OCI-LY1 (cell line): ENCODE results near the gene KRTAP10-3.

Source experiments
- H2AFZ ChIP-seq: fragments of 200-600 bp; sonication (generic), shearing (Covaris generic); 2 replicates; pipeline ENCODE4 v1.6.0; 2014; ENCODE audit warnings: antibody characterized with exemption, mild to moderate bottlenecking, low read length
- H3F3A ChIP-seq: fragments of 200-600 bp; sonication (generic), shearing (Covaris generic); 2 replicates; pipeline ENCODE4 v1.6.0; 2014; ENCODE audit warnings: mild to moderate bottlenecking, antibody characterized with exemption, low read length, moderate library complexity; ENCODE audit not compliant: insufficient read depth
- H3K27ac ChIP-seq: fragments of 200-600 bp; sonication (generic); 2 replicates; pipeline ENCODE4 v1.5.1; 2014; ENCODE audit warnings: low read length, mixed run types, mild to moderate bottlenecking, low read depth; ENCODE audit not compliant: poor library complexity, severe bottlenecking
- H3K27me3 ChIP-seq: fragments of 200-600 bp; sonication (generic); 2 replicates; pipeline ENCODE4 v1.6.0; 2014; ENCODE audit warnings: antibody characterized with exemption, mild to moderate bottlenecking, low read length, moderate library complexity; ENCODE audit not compliant: insufficient read depth
- H3K36me3 ChIP-seq: fragments of 200-600 bp; sonication (generic); 2 replicates; pipeline ENCODE4 v1.6.1; 2014; ENCODE audit warnings: mild to moderate bottlenecking, antibody characterized with exemption, low read length, moderate library complexity, mixed read lengths; ENCODE audit not compliant: insufficient read depth
- H3K4me1 ChIP-seq: fragments of 200-600 bp; sonication (generic); 2 replicates; pipeline ENCODE4 v1.5.1; 2014; ENCODE audit warnings: mild to moderate bottlenecking, low read length, moderate library complexity; ENCODE audit not compliant: insufficient read depth, severe bottlenecking
- H3K4me2 ChIP-seq: fragments of 200-600 bp; sonication (generic), shearing (Covaris generic); 2 replicates; pipeline ENCODE4 v1.6.1; 2014; ENCODE audit warnings: low read length
- H3K4me3 ChIP-seq: fragments of 200-600 bp; sonication (generic); 2 replicates; pipeline ENCODE4 v1.5.1; 2014; ENCODE audit warnings: low read length, low read depth, mild to moderate bottlenecking, mixed read lengths; ENCODE audit not compliant: poor library complexity, severe bottlenecking
- H3K79me2 ChIP-seq: fragments of 200-600 bp; shearing (Covaris generic); 2 replicates; pipeline ENCODE4 v1.6.1; 2016; ENCODE audit warnings: mixed run types, low read length, mixed read lengths; ENCODE audit not compliant: insufficient read depth
- H3K9ac ChIP-seq: fragments of 200-600 bp; sonication (generic), shearing (Covaris generic); 2 replicates; pipeline ENCODE4 v1.6.1; 2014; ENCODE audit warnings: mild to moderate bottlenecking, low read length, mixed read lengths
- H3K9me2 ChIP-seq: fragments of 200-600 bp; sonication (generic), shearing (Covaris generic); 2 replicates; pipeline ENCODE4 v1.6.1; 2014; ENCODE audit warnings: low read depth, mild to moderate bottlenecking, low read length, mixed read lengths
- H3K9me3 ChIP-seq: fragments of 200-600 bp; shearing (Covaris generic); 2 replicates; pipeline ENCODE4 v1.6.1; 2014; ENCODE audit warnings: low read length, mixed read lengths
- H4K20me1 ChIP-seq: fragments of 200-600 bp; sonication (generic), shearing (Covaris generic); 2 replicates; pipeline ENCODE4 v1.6.0; 2016; ENCODE audit warnings: mild to moderate bottlenecking, low read length; ENCODE audit not compliant: insufficient read depth
- EZH2 ChIP-seq: fragments of 200-600 bp; sonication (generic), shearing (Covaris generic); IDR thresholded peaks from 2 replicates; pipeline ENCODE4 v1.8.0; 2017; ENCODE audit warnings: borderline replicate concordance, mixed run types, mild to moderate bottlenecking, antibody characterized with exemption, low read length, moderate library complexity, mixed read lengths
- TF ChIP-seq, protein P1 (sequence below): fragments of 200-600 bp; sonication (generic), shearing (Covaris generic); IDR thresholded peaks from 2 replicates; pipeline ENCODE4 v1.5.1; 2017; ENCODE audit warnings: mild to moderate bottlenecking, antibody characterized with exemption, low read length, moderate library complexity, mixed read lengths

Gene KRTAP10-3

GRCh38 chr21:44567481-44568171, 9.0 kb upstream of the KRTAP10-3 start:
- Histone ChIP-seq H3K36me3 (no peaks in the 10 kb centered on the region), H3K27me3 (peaks cover 8% of the 10 kb centered on the region; the same call in 1 of the 2 replicates)
- no peak for TF ChIP-seq EZH2
- TF ChIP-seq, protein P1, sequence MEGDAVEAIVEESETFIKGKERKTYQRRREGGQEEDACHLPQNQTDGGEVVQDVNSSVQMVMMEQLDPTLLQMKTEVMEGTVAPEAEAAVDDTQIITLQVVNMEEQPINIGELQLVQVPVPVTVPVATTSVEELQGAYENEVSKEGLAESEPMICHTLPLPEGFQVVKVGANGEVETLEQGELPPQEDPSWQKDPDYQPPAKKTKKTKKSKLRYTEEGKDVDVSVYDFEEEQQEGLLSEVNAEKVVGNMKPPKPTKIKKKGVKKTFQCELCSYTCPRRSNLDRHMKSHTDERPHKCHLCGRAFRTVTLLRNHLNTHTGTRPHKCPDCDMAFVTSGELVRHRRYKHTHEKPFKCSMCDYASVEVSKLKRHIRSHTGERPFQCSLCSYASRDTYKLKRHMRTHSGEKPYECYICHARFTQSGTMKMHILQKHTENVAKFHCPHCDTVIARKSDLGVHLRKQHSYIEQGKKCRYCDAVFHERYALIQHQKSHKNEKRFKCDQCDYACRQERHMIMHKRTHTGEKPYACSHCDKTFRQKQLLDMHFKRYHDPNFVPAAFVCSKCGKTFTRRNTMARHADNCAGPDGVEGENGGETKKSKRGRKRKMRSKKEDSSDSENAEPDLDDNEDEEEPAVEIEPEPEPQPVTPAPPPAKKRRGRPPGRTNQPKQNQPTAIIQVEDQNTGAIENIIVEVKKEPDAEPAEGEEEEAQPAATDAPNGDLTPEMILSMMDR = no peak

DNA sequence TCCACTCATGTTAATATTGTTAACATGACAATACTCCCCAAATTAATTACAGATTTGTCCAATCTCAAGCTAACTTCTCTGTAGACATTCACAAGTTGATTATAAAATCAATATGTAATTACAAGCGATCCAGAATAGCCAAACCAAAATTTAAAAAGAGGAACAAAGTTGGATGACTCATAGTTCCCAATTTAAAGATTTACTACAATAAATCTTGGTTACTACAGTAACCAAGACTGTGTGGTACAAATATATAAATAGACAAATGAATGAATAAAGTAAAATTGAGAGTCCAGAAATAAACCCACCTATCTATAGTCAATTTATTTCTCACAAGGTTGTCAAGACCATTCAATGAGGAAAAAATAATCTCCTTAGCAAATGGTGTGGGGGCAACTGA, 7.8 kb upstream of the KRTAP10-3 start:
- Histone ChIP-seq H3K4me1 (no peaks in the 10 kb centered on the region), H3K4me3 (no peak overlapping the region), H3K9ac (no peak overlapping the region), H2AFZ (no peak overlapping the region), H3K4me2 (no peak overlapping the region), H3F3A (no peaks in the 10 kb centered on the region), H3K9me3 (no peaks in the 10 kb centered on the region), H3K27ac (no peak overlapping the region), H4K20me1 (no peaks in the 10 kb centered on the region), H3K9me2 (no peaks in the 10 kb centered on the region), H3K36me3 (no peaks in the 10 kb centered on the region), H3K79me2 (no peaks in the 10 kb centered on the region), H3K27me3 (peaks cover 8% of the 10 kb centered on the region; the same call in 1 of the 2 replicates)
- TF ChIP-seq, protein P1 = no peak
- TF ChIP-seq EZH2 = no peak

More at GRCh38 chr21:44567481-44568171, 9.0 kb upstream of the KRTAP10-3 start:
- H3K4me3 ChIP-seq = no peak overlapping the region
- H3K79me2 ChIP-seq = no peaks in the 10 kb centered on the region
- H3K4me2 ChIP-seq = no peak overlapping the region
- H2AFZ ChIP-seq = no peak overlapping the region
- H4K20me1 ChIP-seq = no peaks in the 10 kb centered on the region
- H3K27ac ChIP-seq = no peak overlapping the region
- no peaks in the 10 kb centered on the region for H3F3A ChIP-seq
- no peaks in the 10 kb centered on the region for H3K9me2 ChIP-seq
- no peak overlapping the region for H3K9ac ChIP-seq
- no peaks in the 10 kb centered on the region for H3K9me3 ChIP-seq
- no peaks in the 10 kb centered on the region for H3K4me1 ChIP-seq

GRCh38 chr21:44564886-44565598, 6.4 kb upstream of the KRTAP10-3 start:
- no peak overlapping the region for H3K4me2 ChIP-seq

More at GRCh38 chr21:44564886-44565598, 6.4 kb upstream of the KRTAP10-3 start:
- Histone ChIP-seq H3K9me2 (no peaks in the 10 kb centered on the region), H3K27me3 (peaks cover 8% of the 10 kb centered on the region; the same call in 1 of the 2 replicates), H3K9me3 (no peaks in the 10 kb centered on the region), H3F3A (no peaks in the 10 kb centered on the region), H4K20me1 (no peaks in the 10 kb centered on the region), H3K4me3 (no peak overlapping the region), H3K36me3 (no peaks in the 10 kb centered on the region), H3K9ac (no peak overlapping the region), H2AFZ (no peak overlapping the region), H3K4me1 (no peaks in the 10 kb centered on the region), H3K27ac (no peak overlapping the region), H3K79me2 (no peaks in the 10 kb centered on the region)
- TF ChIP-seq EZH2 = no peak
- TF ChIP-seq, protein P1 = no peak
